Islet precursor cell (in vitro differentiated cells): Measurements from ENCODE around the gene CDHR4.
"Not testable (repeated sequence)": the region's sequence is repeated elsewhere in the genome, so short reads cannot be mapped to it uniquely, and the experiment has no call there.

Experiments used
- DNase-seq: peaks from one replicate; pipeline ENCODE4 v3.0.0-alpha.2; 2018

The CDHR4 gene, protein sequence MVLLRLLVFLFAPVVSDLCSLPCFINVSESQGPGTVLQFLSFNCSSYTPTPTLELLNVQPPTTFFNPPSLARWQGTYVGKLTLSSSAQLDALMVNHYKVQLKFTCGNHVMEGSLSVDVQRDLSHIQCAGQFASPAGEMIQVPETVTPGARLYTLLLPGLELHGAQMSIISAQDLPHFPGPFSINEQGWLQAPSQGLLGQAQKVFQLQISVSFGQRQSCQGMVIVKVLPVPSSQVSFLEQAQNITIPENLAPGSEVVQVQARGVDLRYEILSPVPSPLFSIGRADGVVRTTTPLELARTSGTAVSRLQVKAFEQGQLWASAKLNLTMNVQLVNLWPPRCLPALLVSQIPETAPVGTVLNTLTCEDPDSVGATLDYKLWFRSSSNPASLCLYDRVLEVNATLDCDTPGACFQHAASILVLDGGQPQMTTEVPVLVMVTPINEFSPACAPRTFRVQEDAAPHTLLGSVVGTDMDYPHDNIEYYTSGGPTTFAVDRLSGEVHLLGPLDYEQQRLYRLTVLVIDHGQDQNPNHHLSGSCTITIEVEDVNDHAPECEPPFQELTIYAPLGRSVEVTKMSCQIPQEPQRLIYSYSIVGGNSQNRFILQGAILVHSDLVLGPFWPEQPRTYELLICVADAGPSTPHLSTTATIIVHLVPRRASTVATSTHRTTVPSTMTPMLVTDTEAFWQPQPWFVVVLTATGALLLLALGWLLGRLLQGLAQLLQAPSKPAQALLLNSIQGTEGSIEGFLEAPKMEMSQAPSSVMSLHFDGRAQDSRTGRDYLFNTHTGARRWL

DNA sequence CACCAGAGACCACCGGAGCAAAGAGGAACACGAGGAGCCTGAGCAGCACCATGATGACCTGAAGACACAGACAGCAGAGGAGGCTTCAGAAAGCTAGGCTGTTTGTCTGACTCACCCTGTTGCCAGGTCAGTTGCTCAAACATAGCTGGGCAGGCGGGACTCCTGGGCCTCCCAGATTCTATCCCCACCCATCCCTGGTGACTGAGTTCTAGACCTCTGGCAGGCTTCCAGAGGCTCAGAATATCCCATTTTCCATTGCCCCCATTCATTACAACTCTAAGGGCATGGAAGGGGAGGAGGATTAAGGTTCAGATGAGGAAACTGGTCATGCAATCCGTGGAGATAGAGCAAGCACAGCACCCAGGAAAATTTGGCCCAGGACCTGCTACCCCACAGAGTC lies at the start of gene CDHR4:
CDHR4 (minus strand) TSS at position 113 of the 400 bp plus-strand sequence; CDS start at position 52, 61 bp downstream.
- no peak for DNase-seq

DNA sequence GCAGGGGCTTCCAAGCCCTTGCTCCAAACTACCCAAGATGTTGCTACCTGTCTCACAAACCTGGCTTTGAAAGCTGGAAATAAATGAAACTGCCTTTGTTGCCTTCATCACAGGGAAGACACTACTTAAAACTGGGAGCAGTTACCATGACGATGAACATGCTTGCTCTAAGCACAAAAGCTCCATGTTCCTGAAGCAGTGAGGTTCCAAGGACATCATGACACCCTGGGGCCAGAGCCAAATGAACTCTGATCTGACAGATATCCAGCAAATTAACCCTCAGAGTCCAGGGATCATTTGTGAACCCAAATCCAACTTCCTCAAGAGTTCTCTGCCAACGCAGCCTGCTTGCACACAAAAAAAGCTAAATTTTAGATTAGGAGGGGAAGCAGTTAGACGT lies 46.0 kb upstream of the CDHR4 start:
- DNase-seq = no peak

DNA sequence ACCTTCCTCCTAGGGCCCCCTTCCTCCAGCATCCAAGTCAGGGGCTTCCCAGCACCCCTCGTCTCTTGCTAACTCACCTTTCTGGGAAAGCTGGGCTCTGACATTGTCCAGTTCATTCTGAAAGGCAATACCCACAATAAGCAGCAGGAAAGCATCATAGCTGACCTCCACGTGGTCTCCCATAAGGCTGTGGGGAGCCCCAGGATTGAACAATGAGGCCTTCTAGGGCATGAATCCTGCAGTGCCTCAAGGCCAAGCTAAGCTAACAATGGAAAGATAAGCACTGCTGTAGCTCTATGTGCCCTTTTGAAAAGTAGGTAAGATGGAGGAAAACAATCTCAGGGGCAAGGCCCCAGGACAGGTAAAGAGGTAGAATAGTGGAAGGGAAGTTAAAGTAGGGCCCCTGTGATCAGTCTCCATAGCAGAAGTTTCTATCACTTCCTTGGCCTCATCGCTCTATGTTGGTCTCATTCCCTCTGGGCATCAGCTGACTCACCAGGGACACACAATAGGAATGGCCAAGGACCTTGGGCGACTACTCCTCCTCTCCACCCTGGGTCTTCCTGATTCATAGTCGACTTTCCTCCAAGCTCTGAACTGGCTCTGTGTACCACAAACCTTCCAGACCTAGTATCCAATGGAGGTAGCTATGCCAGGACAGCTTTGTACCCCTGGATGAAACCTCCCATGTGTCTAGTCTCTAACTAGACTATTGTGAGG lies 45.0 kb upstream of the CDHR4 start:
- no peak for DNase-seq

DNA sequence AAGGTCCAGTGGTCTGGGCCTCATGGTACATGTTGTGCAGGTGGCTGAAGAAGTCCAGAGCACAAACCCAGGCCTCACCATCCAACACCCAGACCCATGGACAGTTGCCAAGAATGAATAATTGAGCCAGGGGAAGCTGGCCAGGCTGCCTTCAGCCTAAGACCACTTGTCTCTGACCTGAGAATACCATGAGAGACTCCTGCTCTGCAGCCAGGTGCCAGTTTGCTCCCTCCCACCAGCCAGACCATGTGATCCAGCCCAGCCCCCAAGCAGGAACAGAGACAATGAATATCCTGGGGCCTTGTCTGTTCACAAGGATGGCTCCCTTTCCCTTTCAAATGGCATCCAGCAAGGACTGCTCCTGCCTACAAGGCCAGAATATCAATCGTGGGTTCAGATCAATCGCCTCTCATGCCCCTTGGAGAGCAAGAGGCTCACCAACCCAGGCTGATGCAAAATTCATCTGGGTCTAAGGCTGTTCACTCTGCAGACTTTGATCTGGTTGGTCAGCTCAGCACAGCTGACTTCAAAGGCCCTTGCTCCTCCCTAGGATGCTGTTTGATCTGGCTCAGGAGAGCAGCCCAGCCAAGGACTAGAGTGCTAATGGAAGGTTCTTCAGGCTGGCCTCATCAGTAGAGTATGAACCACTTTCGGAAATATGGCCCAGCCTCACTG lies 43.3 kb upstream of the CDHR4 start:
- no peak for DNase-seq

DNA sequence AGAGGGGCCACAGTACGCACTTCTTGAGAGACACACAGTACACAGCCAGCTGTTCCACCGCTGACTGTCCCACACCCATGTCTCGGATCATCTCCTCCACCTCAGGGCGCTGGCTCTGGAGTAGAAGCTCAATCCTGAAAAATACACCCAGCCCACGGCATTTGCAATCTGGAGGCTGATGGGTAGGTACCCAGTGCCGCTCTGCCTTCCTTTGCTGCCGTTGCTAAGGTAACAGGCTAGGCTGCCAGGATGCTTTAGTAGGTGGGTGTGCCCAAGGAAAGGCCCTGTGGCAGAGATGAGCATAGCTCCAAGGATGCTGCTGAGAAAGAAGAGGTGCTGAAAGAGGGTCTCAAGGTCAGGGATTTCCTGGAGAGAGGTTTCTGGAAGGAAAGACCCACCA lies 42.1 kb upstream of the CDHR4 start:
- no peak for DNase-seq

DNA sequence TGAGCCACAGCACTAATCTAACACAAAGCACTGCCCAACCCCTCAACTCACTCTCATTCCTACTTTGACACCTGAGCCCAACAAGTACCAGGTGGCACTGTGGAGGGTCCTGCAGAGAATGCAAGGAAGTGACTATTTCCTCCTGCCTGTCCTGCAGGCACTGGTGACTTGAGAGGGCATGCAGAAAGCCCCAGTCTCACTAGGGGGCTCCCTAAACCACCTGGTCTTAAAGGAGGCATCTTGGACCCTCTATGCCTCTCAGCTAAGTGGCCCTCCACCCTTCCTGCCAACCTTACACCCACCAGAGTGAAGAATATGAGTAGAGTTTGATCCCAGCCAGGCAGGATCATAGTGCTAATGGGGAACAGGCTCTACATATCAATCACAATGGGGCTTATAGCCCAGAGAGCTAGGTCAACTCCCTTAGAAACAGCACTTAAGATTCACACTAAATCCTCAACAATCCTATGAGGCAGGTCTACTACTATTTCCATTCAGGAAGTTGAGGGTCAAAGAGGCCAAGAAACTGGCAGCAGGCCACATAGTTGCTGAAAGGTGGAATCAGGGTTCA lies 41.5 kb upstream of the CDHR4 start:
- DNase-seq = peak; percentile 66

DNA sequence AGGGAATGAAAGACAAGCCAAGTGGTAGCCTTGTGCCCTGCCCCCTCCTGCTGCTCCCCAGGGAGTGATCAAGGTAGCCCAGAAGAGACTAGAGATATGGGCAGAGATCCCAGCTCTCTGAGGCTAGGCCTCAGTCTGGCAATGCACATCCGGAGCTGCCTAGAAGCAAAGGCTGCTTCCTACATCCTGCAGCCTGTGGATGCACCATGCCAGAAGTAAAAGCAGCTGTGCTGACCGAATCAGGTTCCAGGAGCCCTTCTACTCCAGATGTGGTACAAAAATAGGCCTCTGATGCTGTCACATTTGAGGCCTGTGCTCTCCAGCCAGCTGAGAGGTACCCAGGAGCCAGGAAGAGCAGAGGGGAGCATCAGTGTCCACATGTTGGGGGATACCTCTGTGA lies 40.7 kb upstream of the CDHR4 start:
- no peak for DNase-seq

DNA sequence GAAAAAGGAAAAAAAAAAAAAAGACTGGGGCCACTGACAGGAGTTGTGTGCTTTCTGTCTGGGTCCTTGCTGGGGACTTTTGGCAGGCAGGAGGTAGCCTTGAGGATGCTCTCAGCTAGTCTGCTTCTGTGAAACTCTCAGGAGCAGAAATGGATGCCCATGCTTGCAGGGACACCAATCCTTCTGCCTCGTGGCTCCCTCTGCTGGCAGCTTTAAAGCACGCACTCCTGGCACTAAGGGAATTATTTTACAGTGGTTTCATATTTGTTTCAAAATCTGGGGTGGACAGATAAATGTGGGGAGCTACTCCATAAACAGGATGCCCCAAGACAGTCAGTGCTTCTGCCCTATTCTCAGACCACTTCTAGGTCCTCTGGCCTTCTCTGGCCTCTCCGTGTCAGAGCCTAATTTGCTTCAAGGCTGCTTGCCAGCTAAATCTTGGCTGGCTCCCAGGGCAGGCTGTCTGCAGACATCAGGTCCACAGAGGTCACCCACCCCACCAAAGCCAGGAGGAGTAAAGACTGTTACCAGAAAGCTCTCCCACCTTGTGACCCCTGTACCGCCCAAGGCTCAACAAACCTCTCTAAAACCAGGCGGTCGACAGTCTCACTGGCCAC lies 39.6 kb upstream of the CDHR4 start:
- peak; percentile 72 for DNase-seq

DNA sequence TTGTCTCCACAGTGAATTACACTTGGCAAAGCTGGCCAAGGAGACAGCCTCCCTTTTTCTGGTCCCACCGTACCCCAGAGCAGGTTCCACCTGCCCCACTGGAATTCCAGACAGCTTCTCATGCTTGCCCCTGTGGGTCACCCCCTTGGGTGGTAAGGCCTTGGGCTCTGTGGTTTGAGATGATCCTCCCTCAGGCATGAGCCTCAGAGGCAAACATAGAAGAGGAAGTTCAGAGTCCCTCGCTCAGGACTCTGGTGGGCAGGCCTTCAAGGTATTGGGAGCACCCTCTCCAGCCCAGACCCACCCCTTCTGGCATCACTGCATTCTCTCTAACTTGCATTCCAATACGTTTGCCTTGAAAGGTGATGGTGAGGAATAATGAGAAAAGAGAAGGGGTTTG lies 31.7 kb upstream of the CDHR4 start:
- DNase-seq = no peak

DNA sequence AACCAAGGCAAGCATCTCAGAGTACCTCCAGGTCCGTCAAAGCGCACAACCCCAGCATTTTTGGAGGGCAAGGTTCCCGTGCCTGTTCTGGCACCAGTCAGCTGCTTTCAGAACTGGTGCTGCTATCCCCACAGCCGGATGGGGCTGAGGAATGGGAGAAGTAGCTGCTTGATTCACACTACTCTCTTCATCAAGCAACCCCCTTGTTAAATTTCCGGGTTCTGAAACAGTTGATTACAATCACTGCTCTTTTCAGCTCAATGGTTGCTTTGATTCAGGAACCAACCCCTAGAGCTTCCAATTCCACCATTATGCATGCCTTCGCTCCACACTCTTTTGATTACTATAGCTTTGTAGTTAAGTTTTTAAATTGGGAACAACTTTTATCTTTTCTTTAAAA lies 26.3 kb upstream of the CDHR4 start:
- no peak for DNase-seq

DNA sequence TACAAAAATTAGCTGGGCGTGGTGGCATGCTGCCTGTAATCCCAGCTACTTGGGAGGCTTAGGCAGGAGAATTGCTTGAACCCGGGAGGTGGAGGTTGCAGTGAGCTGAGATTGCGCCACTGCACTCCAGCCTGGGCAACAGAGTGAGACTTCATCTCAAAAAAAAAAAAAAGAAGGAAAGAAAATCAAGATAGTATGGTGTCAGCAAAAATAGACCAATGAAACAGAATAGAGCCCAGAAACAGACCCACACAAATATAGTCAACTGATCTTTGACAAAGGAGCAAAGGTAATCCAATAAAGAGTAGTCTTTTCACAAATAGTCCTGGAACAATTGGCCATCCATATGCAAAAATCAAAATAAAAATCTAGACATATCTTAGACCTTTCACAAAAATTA lies 23.5 kb upstream of the CDHR4 start:
- DNase-seq = not testable (repeated sequence)

DNA sequence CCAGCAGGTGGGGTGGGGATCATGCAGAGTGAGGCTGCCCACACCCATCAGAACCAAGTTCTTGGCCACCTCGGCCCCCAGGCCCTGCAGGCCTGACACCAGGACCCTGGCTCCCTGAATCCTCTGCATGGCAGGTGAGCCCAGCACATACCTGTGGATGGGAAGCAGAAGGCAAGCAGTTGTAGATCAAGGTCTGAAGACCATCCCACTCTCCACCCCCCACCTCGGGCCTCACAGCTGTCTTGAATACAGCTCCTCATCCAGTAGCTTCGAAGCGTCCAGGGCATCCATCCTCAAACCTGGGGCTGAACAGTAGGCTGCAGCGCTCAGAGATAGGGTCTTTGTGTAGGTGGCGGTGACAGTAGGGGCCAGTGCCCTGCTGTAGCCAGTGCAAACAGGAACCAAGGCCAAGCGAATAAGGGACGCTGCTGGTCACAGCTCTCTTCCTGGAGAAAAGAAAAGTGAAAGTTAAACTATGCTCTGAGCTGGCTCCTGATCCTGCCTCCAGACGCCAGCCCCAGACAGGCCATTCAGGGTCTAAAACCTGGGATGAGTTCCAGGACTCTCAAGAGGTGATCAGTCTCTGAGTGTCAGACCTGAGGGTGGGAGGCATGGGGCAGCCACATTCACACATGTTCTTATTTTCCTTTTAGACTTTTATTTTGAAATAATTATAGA lies 14.0 kb upstream of the CDHR4 start, which contains the start of gene UBA7:
UBA7 (minus strand) TSS at position 457 of the 678 bp plus-strand sequence; CDS start at position 291, 166 bp downstream.
- peak; percentile 50 for DNase-seq

DNA sequence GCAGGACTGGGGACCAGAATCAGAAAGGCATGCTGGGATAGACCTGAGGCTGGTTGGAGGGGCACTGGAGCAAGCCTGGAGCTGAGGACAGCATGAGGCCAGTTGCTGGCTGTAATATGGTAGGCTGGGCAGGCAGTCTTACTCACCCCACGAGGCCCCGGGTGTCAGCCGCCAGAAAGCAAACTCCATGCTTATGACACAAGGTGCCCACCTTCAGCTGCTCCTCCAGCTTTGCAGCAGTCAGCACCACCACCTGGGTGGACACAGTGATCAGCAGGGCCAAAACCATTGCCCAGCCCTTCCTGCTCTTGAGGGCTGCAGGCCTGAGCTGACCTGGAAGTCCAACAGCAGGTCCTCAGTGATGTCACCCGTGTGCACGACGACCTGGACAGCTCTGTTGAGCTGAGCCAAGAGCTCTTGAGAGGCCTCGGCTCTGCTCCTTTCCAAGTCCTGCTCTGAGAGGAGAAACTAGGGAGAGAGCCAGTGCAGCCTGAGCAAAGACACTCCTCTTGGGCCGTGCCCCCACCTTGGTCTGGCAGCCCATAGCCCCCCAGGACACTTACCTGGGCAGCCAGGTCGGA lies 13.3 kb upstream of the CDHR4 start:
- DNase-seq = peak; percentile 42

DNA sequence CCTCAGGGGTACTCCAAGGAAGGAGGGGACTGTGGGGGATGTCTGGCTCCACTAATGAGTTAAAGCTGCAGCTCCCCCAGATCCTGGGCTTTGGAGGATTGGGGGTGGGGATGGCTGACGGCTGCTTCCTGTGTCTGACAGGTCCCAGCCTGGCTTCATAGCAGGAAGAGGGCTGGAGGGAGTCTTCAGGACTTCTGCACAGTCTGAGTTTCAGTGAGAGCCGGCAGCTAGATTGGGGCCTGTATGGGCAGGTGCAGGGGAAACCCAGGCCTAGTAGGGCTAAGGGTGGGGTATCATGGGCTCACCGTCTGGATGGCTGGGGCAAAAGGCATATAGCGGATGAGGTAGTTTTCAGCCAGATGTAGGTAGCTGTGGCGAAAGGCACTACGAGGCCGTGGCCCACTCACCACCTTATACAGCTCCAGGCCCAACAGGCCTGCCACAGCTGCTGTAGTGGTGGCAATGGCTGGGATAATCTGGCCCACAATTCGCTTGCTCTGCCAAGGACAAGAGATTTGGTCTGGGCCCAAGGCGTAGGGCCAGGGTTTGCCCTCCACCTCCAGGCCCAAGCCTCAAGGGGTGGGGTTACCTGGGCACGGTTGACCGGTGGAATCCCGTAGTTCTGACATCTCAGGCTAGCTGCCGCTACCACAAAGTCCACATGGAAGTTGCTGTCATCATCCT lies 7.9 kb upstream of the CDHR4 start:
- peak; percentile 56 for DNase-seq

DNA sequence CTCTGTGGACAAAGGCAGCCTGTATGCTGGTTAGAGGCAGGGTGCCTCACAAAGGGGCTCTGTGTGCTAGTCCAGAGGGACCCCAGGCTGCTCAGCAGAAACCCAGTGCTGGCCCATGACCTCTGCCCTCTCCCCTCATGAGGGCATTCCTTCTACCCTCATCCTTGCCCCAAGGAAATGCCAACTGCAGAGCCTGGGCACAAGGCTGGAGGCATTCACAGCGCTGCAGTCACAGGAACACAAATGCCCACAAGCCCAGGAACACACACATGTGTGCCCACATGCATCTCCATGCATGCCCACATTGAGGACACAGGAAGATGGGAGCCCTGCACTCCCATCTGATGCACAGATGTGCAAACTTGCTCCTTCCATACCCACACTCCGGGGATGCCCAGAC lies 7.2 kb upstream of the CDHR4 start:
- no peak for DNase-seq

DNA sequence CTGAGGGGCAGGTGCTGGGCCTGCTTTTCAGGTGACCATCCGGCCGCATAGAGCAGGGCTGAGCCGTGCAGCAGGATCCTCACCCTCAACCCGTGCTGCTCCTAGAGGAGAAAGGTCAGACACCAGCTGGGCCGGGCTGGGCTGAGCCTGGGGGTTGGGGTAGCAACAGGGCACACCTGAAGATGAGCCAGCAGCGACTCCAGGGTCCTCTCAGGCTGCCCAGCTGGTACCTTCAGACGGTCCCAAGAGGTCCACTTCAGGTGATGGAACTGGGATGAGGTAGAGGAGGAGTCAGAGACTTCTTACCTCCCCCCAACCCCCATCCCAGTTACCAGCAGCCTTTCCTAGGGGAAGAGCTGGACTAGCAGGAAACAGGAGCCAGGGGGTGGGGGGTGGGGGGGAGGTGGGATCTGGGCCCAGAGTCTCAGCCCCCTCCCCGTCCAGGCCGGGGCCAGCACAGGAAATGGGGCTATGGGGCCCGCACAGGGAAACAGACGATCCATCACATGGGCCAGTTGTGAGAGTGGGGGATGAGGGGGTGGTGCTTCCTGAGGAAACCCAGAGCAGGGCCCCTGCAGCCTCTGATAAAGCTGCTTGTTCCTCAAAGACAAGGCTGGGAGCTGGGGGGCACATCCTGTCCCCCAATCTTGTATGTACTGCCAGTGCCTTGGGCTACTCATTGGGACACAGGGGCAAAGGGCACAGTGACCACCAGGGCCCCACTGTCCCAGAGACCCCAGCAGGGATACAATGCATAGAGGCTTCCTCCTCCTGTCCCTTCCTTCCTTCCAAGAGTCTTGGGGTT lies 6.4 kb upstream of the CDHR4 start:
- DNase-seq = no peak

DNA sequence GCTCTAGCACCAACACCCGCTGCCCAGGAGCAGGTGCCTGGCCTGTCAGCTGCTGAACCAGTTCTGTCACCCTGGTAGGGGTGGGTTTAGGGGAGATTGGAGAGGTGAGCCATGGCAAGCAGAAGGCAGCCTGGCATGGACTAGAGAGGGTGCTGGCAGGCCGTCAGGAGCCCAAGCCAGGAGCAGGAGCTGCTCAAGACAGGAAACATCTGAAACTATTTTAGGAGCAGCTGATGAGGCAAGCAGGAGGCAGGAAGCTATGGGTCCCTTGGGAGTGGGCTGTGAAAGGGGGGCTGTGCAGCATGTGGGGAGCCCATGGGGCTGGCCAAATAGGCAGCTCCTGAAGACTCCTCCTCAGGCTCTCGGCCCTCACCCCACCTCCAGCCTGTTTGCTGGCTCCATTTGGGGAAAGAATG lies 5.7 kb upstream of the CDHR4 start:
- DNase-seq = no peak

DNA sequence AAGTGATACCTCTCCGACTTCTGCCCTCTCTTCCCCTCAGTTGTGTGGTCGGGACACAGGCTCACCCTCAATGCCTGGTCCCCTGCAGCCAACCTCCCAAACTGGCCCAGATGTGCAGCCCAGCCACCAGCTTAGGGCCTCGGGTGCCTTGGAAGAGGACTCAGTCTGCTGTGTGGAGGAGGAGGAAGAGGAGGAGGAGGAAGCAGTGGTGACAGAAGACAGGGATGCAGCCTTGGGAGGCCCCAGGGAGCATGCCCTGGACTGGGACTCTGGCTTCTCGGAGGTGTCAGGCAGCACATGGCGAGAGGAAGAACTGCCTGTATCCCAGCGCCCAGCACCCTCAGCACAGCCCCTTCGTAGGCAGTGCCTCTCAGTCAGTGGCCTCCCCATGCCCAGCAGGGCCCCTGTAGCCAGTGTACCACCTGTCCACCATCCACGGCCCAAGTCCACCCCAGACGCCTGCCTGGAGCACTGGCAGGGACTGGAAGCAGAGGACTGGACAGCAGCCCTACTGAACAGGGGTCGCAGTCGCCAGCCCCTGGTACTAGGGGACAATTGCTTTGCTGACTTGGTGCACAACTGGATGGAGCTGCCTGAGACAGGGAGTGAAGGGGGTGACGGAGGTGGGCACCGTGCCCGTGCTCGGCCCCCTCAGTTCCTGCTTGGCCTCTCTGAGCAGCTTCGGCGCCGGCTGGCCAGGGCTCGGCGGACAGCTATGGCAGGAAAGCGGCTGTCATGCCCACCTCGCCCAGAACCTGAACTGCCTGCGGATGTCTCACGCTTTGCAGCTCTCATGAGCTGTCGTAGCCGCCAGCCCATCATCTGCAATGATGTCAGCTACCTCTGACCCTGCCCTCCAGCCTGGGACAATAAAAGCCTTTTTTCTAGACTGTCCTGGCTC lies 4.7 kb upstream of the CDHR4 start:
- DNase-seq = peak; percentile 77
